Neural cell (in vitro differentiated cells): ENCODE data around the gene TBL1X. TPM values are rescaled to one million over a fixed set of nuclear protein-coding genes. Genes with fewer than 3 reads are reported as not detected.

Experiments used
- H2AFZ ChIP-seq: fragments of 200-600, 300-800 bp; sonication (generic), shearing (Covaris generic); 2 replicates; pipeline ENCODE4 v1.6.0; 2014; ENCODE audit warnings: low read depth, mild to moderate bottlenecking, antibody characterized with exemption, low read length, moderate library complexity
- H3F3A ChIP-seq: fragments of 200-600 bp; shearing (Covaris generic); 2 replicates; pipeline ENCODE4 v1.6.1; 2016; ENCODE audit warnings: mild to moderate bottlenecking, moderate library complexity, mixed read lengths, antibody characterized with exemption, low read length; ENCODE audit not compliant: insufficient read depth, poor library complexity, severe bottlenecking
- H3K27ac ChIP-seq: fragments of 200-600, 300-800 bp; sonication (generic), shearing (Covaris generic); 2 replicates; pipeline ENCODE4 v1.5.1; 2014; ENCODE audit warnings: mild to moderate bottlenecking, low read length, moderate library complexity
- H3K27me3 ChIP-seq: fragments of 300-800, 200-600 bp; sonication (generic), shearing (Covaris generic); 2 replicates; pipeline ENCODE4 v1.6.0; 2014; ENCODE audit warnings: mild to moderate bottlenecking, low read depth, low read length, moderate library complexity; ENCODE audit not compliant: insufficient read depth
- H3K36me3 ChIP-seq: fragments of 300-800, 200-600 bp; sonication (generic), shearing (Covaris generic); 2 replicates; pipeline ENCODE4 v1.5.1; 2014; ENCODE audit warnings: mild to moderate bottlenecking, antibody characterized with exemption, low read length, moderate library complexity; ENCODE audit not compliant: insufficient read depth
- H3K4me2 ChIP-seq: fragments of 300-800, 200-600 bp; sonication (generic), shearing (Covaris generic); 2 replicates; pipeline ENCODE4 v1.6.0; 2014; ENCODE audit warnings: mild to moderate bottlenecking, low read length
- H3K4me3 ChIP-seq: fragments of 300-800, 200-600 bp; sonication (generic), shearing (Covaris generic); 2 replicates; pipeline ENCODE4 v1.5.1; 2014; ENCODE audit warnings: mild to moderate bottlenecking, low read length, moderate library complexity
- H3K79me2 ChIP-seq: fragments of 200-600 bp; shearing (Covaris generic); replicated peaks from 2 replicates; pipeline ENCODE4 v1.6.0; 2014; ENCODE audit warnings: mild to moderate bottlenecking, low read length, moderate library complexity; ENCODE audit not compliant: insufficient read depth
- H3K9ac ChIP-seq: fragments of 300-800, 200-600 bp; sonication (generic), shearing (Covaris generic); 2 replicates; pipeline ENCODE4 v1.6.1; 2016; ENCODE audit warnings: mild to moderate bottlenecking, low read length, mixed read lengths
- H3K9me2 ChIP-seq: fragments of 200-600 bp; shearing (Covaris generic); 2 replicates; pipeline ENCODE4 v1.6.1; 2016; ENCODE audit warnings: mild to moderate bottlenecking, low read length, mixed read lengths; ENCODE audit not compliant: insufficient read depth
- H3K9me3 ChIP-seq: fragments of 200-600, 300-800 bp; sonication (generic), shearing (Covaris generic); 2 replicates; pipeline ENCODE4 v1.6.1; 2016; ENCODE audit warnings: mild to moderate bottlenecking, mixed run types, low read length, moderate library complexity, mixed read lengths
- H4K20me1 ChIP-seq: fragments of 200-600 bp; shearing (Covaris generic); 2 replicates; pipeline ENCODE4 v1.6.1; 2016; ENCODE audit warnings: mild to moderate bottlenecking, mixed run types; ENCODE audit not compliant: insufficient read depth
- CTCF ChIP-seq: fragments of 450-650 bp; IDR thresholded peaks from 2 replicates; pipeline ENCODE4 v1.5.1; 2014; ENCODE audit warnings: antibody characterized with exemption, mild to moderate bottlenecking, moderate library complexity; ENCODE audit not compliant: poor library complexity, severe bottlenecking
- EP300 ChIP-seq: fragments of 450-650 bp; conservative IDR thresholded peaks from 2 replicates; pipeline ENCODE4 v1.6.1; 2014; ENCODE audit warnings: antibody characterized with exemption, mild to moderate bottlenecking, moderate library complexity; ENCODE audit not compliant: poor library complexity, severe bottlenecking
- EZH2 ChIP-seq: fragments of 200-600, 300-800 bp; shearing (Covaris generic), sonication (generic); IDR thresholded peaks from 2 replicates; pipeline ENCODE4 v1.6.1; 2014; ENCODE audit warnings: antibody characterized with exemption, low read length, borderline replicate concordance, mild to moderate bottlenecking; ENCODE audit not compliant: insufficient read depth, poor library complexity, severe bottlenecking
- MXI1 ChIP-seq: fragments of 450-650 bp; conservative IDR thresholded peaks from 2 replicates; pipeline ENCODE4 v1.6.1; 2014; ENCODE audit warnings: antibody characterized with exemption, mild to moderate bottlenecking; ENCODE audit not compliant: poor library complexity, severe bottlenecking
- POLR2AphosphoS5 ChIP-seq: IDR thresholded peaks from 2 replicates; pipeline ENCODE4 v1.6.1; 2012
- RAD21 ChIP-seq: fragments of 450-650 bp; conservative IDR thresholded peaks from 2 replicates; pipeline ENCODE4 v1.6.1; 2014; ENCODE audit warnings: antibody characterized with exemption, mild to moderate bottlenecking, moderate library complexity
- SMC3 ChIP-seq: fragments of 450-650 bp; conservative IDR thresholded peaks from 2 replicates; pipeline ENCODE4 v1.6.1; 2014; ENCODE audit warnings: antibody characterized with exemption, mild to moderate bottlenecking, moderate library complexity; ENCODE audit not compliant: poor library complexity
- TAF1 ChIP-seq: IDR thresholded peaks from 2 replicates; pipeline ENCODE4 v1.6.1; 2012; ENCODE audit warnings: low read depth
- polyA plus RNA-seq: library from polyadenylated mRNA; depleted of rRNA; stranded (reverse); fragments of >200 nt; gene quantifications from 2 replicates; pipeline ENCODE4 v1.2.3, GENCODE V29; 2014
- TF ChIP-seq, protein P1 (sequence below): IDR thresholded peaks from 2 replicates; pipeline ENCODE4 v1.6.1; 2012; ENCODE audit warnings: borderline replicate concordance

TBL1X gene
- polyA plus RNA-seq, 1 donor from 2014 or later = 2.2 TPM

DNA sequence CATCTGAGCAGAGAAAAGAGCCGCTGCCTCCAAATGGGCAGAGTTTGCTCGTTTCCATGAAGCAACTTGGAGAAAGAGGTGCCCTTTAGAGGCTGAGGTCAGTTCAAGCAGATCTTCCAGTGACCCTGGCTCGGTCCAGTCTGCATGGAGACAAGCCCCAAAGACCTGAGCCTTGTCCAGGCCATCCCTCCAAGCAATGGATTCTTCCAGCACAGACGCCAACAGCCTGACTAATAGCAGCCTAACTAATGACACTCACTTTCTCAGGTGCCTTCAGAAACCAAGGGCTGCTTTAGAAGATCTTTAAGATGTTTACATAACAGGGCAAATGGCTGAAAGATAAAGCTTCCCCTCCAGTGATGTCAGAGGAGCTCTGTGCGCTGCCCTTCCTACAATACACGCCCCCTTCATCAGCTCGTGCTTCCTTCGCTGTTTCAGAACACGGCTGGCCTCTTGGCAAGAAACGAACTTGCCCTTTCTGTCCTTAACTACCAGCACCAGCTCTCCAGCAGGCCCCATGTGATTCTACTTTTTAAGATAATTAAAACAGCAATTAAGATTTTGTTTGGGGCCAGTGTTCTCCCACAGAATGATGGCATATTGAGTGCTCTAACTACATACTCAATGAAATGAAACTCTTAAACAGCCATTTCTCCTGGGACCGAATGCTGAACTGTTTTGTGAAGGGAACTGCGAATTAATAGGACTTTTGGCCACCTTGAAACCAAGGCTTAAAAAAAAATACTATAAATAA is 181.8 kb downstream of the TBL1X start:
- Histone ChIP-seq H3K36me3 (no peaks in the 10 kb centered on the region), H2AFZ (no peak overlapping the region), H3K9ac (no peak overlapping the region), H3K4me3 (no peak overlapping the region), H3K27ac (no peak overlapping the region), H3K9me3 (no peaks in the 10 kb centered on the region), H4K20me1 (no peaks in the 10 kb centered on the region), H3K4me2 (no peak overlapping the region), H3K9me2 (no peaks in the 10 kb centered on the region), H3F3A (no peaks in the 10 kb centered on the region), H3K79me2 (no peaks in the 10 kb centered on the region), H3K27me3 (no peaks in the 10 kb centered on the region)
- no peak for TF ChIP-seq EP300
- TF ChIP-seq POLR2AphosphoS5 = no peak
- TF ChIP-seq, protein P1, sequence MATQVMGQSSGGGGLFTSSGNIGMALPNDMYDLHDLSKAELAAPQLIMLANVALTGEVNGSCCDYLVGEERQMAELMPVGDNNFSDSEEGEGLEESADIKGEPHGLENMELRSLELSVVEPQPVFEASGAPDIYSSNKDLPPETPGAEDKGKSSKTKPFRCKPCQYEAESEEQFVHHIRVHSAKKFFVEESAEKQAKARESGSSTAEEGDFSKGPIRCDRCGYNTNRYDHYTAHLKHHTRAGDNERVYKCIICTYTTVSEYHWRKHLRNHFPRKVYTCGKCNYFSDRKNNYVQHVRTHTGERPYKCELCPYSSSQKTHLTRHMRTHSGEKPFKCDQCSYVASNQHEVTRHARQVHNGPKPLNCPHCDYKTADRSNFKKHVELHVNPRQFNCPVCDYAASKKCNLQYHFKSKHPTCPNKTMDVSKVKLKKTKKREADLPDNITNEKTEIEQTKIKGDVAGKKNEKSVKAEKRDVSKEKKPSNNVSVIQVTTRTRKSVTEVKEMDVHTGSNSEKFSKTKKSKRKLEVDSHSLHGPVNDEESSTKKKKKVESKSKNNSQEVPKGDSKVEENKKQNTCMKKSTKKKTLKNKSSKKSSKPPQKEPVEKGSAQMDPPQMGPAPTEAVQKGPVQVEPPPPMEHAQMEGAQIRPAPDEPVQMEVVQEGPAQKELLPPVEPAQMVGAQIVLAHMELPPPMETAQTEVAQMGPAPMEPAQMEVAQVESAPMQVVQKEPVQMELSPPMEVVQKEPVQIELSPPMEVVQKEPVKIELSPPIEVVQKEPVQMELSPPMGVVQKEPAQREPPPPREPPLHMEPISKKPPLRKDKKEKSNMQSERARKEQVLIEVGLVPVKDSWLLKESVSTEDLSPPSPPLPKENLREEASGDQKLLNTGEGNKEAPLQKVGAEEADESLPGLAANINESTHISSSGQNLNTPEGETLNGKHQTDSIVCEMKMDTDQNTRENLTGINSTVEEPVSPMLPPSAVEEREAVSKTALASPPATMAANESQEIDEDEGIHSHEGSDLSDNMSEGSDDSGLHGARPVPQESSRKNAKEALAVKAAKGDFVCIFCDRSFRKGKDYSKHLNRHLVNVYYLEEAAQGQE = no peak
- TF ChIP-seq CTCF = no peak
- no peak for TF ChIP-seq EZH2
- no peak for TF ChIP-seq TAF1
- no peak for TF ChIP-seq RAD21
- no peak for TF ChIP-seq MXI1
- TF ChIP-seq SMC3 = no peak

GRCh38 chrX:9647431-9647830 is 182.6 kb downstream of the TBL1X start:
- no peak for TF ChIP-seq SMC3
- TF ChIP-seq POLR2AphosphoS5 = no peak
- no peak for TF ChIP-seq RAD21
- no peak for TF ChIP-seq EP300
- TF ChIP-seq MXI1 = no peak
- no peak for TF ChIP-seq TAF1
- TF ChIP-seq, protein P1 = no peak
- TF ChIP-seq EZH2 = no peak
- no peak for TF ChIP-seq CTCF
- Histone ChIP-seq H3K36me3 (no peaks in the 10 kb centered on the region), H3K4me3 (no peak overlapping the region), H3K9me3 (no peaks in the 10 kb centered on the region), H3K4me2 (no peak overlapping the region), H3K79me2 (no peaks in the 10 kb centered on the region), H3K27me3 (no peaks in the 10 kb centered on the region), H3K27ac (no peak overlapping the region), H4K20me1 (no peaks in the 10 kb centered on the region), H3K9ac (no peak overlapping the region), H3F3A (no peaks in the 10 kb centered on the region), H3K9me2 (no peaks in the 10 kb centered on the region), H2AFZ (no peak overlapping the region)
